Activated CD8-positive, alpha-beta memory T cell treated with anti-CD3 and anti-CD28 coated beads, Interleukin-2, amount 10 ng/mL, durations not matched to agents 7 days and 5 days (primary cell): ENCODE measurements around the gene CMC1. TPM values are rescaled to one million over a fixed set of nuclear protein-coding genes. Genes with fewer than 3 reads are reported as not detected.

Experiments
- ATAC-seq: fragments of 150-1000 bp; cut with Tn5 transposase; one replicate; pipeline ENCODE4 v1.10.0; 2021; ENCODE audit warnings: moderate library complexity
- CTCF ChIA-PET: fragments of 350-600 bp; sonication (Branson Sonifier 250); formaldehyde crosslinking; loops from one replicate; lab custom pipeline; 2021; ENCODE audit warnings: antibody characterized with exemption; lab: Charles Lee
- DNase-seq: peaks from one replicate; pipeline ENCODE4 v3.0.0-alpha.2; 2020
- H3K27ac Mint-ChIP-seq: one replicate; pipeline ENCODE4 v1.8.0; 2021; ENCODE audit warnings: mild to moderate bottlenecking, mixed read lengths
- H3K27me3 Mint-ChIP-seq: one replicate; pipeline ENCODE4 v1.8.0; 2021; ENCODE audit warnings: mixed read lengths
- H3K36me3 Mint-ChIP-seq: one replicate; pipeline ENCODE4 v1.8.0; 2021; ENCODE audit warnings: mild to moderate bottlenecking, mixed read lengths
- H3K4me1 Mint-ChIP-seq: one replicate; pipeline ENCODE4 v1.8.0; 2021; ENCODE audit warnings: mixed read lengths
- H3K4me3 Mint-ChIP-seq: one replicate; pipeline ENCODE4 v1.8.0; 2021; ENCODE audit warnings: mild to moderate bottlenecking, moderate library complexity, mixed read lengths
- H3K9me3 Mint-ChIP-seq: one replicate; pipeline ENCODE4 v1.8.0; 2022; ENCODE audit warnings: low read depth, mixed read lengths
- total RNA-seq, 2 experiments: library from RNA; stranded (reverse); gene quantifications; one replicate each; pipeline ENCODE4 v1.2.3, GENCODE V29; 2021

The CMC1 gene
- total RNA-seq, 2 experiments from 2014 or later, result 22.5 to 23.7 TPM

DNA sequence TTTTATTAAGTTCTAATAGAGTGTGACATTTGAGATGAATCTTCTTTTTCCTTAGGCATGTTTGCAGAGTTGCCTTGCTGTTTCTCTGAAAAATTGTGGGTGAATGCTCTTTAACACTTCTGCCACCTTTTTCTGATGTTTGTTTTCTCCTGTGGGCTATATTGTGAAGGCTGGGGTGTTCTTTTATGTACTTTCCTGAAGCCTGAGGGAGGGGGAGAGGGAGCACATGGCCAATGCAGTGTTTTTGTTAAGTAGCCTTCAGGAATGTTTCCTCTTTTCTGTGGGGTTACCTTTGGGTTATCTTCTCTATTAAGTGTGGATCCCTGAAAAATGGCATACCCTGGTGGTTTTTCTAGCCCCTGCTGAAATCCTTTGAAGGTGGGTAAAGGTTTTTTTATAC lies 50.2 kb downstream of the CMC1 start:
- Mint-ChIP-seq H3K4me1 (peaks cover 19% of the 10 kb centered on the region), H3K27ac (no peak overlapping the region), H3K4me3 (no peak overlapping the region), H3K9me3 (no peaks in the 10 kb centered on the region), H3K27me3 (no peaks in the 10 kb centered on the region), H3K36me3 (peaks cover 23% of the 10 kb centered on the region)
- CTCF ChIA-PET, result interaction anchor here (1.0 to 1.3 kb wide), 2 partner anchors 570 to 579 kb away, joined by 4 to 5 read pairs; partner anchors contain the start of gene EOMES
- DNase-seq (no peak), ATAC-seq (no peak)

DNA sequence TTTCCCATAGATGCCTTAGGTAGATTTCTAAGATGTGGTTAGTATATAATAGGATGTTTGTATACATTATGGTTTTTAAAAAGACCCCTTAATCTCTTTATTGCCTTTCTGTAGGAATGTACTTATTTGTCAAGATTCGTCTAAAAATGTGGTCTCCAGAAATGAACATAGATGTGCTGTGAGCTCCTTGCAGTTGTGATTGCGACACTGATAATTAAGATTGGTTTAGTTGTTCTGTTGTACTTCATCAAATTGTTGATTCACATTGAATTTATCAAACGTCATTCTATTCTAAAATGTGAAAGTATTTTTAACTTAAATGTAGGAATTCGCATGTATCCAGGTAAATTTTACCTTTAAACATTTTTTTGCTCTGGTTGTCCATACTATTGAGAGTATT lies 51.2 kb downstream of the CMC1 start:
- ATAC-seq, result no peak
- Mint-ChIP-seq H3K4me3 (peak overlapping the region; percentile 20), H3K36me3 (peaks cover 26% of the 10 kb centered on the region), H3K27me3 (no peaks in the 10 kb centered on the region), H3K4me1 (peaks cover 17% of the 10 kb centered on the region), H3K27ac (no peak overlapping the region), H3K9me3 (no peaks in the 10 kb centered on the region)
- CTCF ChIA-PET, result interaction anchor here (1.0 to 1.3 kb wide), 3 partner anchors 56 to 580 kb away, joined by 3 to 5 read pairs (median 4); partner anchors contain the start of genes AZI2, EOMES and ZCWPW2
- DNase-seq, result no peak

DNA sequence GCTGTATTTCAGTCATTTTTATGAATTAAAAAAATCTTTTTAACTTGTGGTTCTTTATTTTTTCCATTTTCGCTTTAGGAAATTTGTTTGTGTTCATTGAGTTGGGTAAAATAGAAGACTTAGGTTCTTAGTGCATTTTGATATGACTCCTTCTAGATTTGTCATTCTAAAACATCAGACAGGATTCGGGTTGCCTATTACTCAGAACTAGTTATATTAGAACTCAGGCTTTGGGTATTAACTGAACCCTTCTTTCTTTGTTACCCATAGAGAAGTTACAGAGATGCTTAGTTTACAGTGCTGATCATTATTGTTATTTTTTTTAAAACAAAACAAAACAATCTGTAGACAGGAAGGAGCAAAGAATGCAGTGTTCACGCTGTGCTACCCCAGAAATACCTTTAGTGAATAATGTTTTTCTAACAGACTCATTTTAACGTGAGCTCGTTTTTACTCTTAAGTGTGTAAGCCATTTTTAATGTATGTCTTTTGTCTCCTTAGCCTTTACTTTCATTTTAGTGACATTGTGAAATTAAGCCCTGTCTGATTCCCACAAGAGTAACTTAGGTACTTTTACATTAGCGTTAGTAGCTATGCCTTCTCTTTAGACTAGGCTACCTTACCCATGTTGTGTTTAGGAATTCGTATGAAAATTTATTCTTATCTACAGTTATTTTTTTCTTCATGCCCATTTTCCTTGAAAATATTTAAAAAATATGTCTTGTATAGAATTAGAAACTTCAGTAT lies 53.4 kb downstream of the CMC1 start:
- no peaks in the 10 kb centered on the region for H3K9me3 Mint-ChIP-seq
- CTCF ChIA-PET, result interaction anchor here (0.7 to 1.5 kb wide), 3 partner anchors 572 to 583 kb away, joined by 3 to 7 read pairs (median 4); partner anchors contain the start of gene EOMES
- ATAC-seq (peak; percentile 20), DNase-seq (no peak)
- peak overlapping the region; percentile 78 for H3K27ac Mint-ChIP-seq
- peak overlapping the region; percentile 33 for H3K4me3 Mint-ChIP-seq
- peaks cover 26% of the 10 kb centered on the region for H3K36me3 Mint-ChIP-seq
- H3K27me3 Mint-ChIP-seq, result no peaks in the 10 kb centered on the region
- peaks cover 17% of the 10 kb centered on the region for H3K4me1 Mint-ChIP-seq

DNA sequence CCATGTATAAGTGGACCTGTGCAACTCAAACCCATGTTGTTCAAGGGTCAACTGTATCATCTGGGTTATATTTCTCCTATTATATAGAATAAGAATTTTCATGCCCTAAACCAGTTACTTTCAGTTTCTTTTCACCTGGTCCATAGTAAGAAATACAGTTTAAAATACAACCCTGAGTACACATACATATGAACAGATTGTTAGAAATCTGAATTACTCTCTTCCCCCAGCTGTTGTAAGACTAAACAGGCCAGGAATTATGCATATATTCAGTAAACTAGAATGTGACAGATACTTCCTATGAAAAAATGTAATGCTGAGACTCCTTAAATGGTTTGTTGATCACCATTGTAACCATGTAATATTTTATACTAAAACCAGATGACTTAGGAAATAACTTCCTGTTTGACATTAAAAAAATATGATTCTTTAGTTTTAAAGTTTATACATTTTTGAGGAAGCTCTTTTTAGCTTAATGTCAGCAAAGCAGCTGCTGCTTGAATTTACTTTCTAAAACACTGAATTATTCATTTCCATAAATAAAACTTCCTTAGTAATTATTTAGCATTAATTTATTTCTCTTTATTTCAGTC lies 54.6 kb downstream of the CMC1 start:
- ATAC-seq (peak; percentile 60), DNase-seq (no peak)
- Mint-ChIP-seq H3K27me3 (no peaks in the 10 kb centered on the region), H3K27ac (peak overlapping the region; percentile 78), H3K4me3 (peak overlapping the region; percentile 59), H3K9me3 (no peaks in the 10 kb centered on the region), H3K36me3 (peaks cover 18% of the 10 kb centered on the region), H3K4me1 (peaks cover 19% of the 10 kb centered on the region)
- CTCF ChIA-PET, result interaction anchor here (0.8 to 2.2 kb wide), 3 partner anchors 9 to 583 kb away, joined by 3 to 8 read pairs (median 3); no protein-coding TSS in a partner anchor

DNA sequence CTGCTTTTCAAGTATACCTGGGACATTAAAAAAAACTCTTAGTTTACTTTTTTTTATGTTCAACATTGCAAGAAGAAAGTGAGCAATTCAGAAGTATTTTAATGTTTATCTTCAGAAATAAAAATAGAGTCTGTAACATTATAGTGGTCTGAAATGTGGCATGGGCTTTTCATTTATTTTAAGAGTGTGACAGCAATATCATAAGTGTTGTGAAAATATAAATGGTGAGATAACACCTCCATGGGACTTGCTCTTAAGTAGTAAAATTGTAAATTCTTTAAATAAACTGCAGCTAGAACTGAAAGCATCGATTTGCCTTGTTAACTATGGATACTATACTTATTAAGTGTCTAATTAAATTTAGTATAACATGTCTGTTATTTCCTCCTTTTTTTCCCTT lies 58.3 kb downstream of the CMC1 start:
- no peak overlapping the region for H3K27ac Mint-ChIP-seq
- H3K4me3 Mint-ChIP-seq, result no peak overlapping the region
- CTCF ChIA-PET, result no interaction called here
- H3K4me1 Mint-ChIP-seq, result peaks cover 12% of the 10 kb centered on the region
- no peaks in the 10 kb centered on the region for H3K27me3 Mint-ChIP-seq
- DNase-seq (no peak), ATAC-seq (no peak)
- H3K36me3 Mint-ChIP-seq, result peaks cover 9% of the 10 kb centered on the region
- H3K9me3 Mint-ChIP-seq, result no peaks in the 10 kb centered on the region

DNA sequence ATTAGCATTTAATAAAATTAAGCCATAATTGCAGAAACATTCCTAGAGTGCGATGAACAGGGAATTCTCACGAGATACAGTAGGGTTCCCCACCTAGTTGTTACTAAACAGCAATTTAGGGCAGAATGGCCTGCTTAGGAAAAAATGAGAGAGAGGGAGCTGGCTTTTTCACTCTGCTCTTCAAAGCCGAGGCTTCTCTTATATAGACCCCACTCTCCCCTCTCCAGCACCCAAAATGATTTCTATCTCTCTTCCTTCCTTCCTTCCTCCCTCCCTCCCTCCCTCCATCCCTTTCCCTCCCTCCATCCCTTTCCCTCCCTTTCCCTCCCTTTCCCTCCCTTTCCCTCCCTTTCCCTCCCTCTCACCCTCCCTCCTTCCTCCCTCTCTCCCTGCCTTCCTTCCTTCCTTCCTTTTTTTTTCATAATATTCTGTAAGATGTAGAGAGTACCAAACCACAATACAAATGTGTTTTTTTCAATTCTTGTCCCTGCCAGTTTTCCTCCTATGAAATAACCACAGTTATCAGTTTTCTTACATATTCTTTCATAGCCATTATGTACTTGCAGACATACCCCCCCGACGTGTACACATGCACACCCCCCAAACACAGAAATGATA lies 59.0 kb downstream of the CMC1 start:
- DNase-seq (no peak), ATAC-seq (no peak)
- no peak overlapping the region for H3K4me3 Mint-ChIP-seq
- peaks cover 14% of the 10 kb centered on the region for H3K36me3 Mint-ChIP-seq
- no peaks in the 10 kb centered on the region for H3K27me3 Mint-ChIP-seq
- no peaks in the 10 kb centered on the region for H3K9me3 Mint-ChIP-seq
- CTCF ChIA-PET, result no interaction called here
- no peak overlapping the region for H3K27ac Mint-ChIP-seq
- H3K4me1 Mint-ChIP-seq, result peaks cover 7% of the 10 kb centered on the region

DNA sequence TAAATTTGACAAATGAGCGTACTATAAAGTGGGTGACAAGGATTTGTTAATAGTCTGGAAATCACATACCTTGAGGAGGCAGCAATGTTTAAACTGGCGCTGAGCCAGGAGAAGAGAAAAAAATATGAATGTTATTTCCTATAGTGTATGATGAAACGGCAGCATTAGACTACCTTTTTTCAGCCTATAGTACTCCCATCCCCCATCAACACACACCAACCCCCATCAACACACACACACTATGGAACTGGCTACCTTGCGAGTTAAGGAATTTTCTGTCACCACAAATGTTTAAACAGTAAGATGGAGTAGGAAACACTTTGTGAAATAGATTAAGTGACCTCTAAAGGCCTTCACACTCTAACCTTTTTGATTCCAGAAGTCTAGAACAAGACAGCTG lies 60.3 kb downstream of the CMC1 start:
- Mint-ChIP-seq H3K4me1 (peaks cover 7% of the 10 kb centered on the region), H3K27ac (no peak overlapping the region), H3K36me3 (peaks cover 21% of the 10 kb centered on the region), H3K27me3 (no peaks in the 10 kb centered on the region), H3K9me3 (no peaks in the 10 kb centered on the region), H3K4me3 (no peak overlapping the region)
- DNase-seq, result no peak
- no peak for ATAC-seq
- CTCF ChIA-PET, result no interaction called here

DNA sequence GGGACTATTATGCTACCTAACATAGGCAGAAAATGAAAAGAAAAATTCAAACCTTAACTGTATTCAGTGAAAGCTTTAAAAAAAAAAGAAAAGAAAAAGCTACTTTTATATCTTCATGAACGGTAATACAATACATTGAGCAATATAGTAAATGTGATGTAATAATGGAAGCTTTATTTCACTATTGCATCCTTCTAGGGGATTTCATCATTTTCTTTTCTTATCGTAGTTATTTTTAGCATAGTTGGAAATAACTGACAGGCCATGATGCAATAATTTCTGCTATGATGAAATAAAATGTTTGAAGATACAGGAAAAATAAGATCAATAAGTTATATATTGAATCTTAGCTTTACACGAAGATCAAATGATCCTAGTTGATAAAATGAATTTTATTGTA lies 66.8 kb downstream of the CMC1 start:
- H3K27me3 Mint-ChIP-seq, result no peaks in the 10 kb centered on the region
- no peaks in the 10 kb centered on the region for H3K9me3 Mint-ChIP-seq
- H3K36me3 Mint-ChIP-seq, result peaks cover 32% of the 10 kb centered on the region
- H3K4me3 Mint-ChIP-seq, result no peak overlapping the region
- no peak for DNase-seq
- no peak overlapping the region for H3K27ac Mint-ChIP-seq
- CTCF ChIA-PET, result interaction anchor here (0.8 to 1.4 kb wide), 3 partner anchors 9 to 596 kb away, joined by 3 to 4 read pairs (median 4); no protein-coding TSS in a partner anchor
- peaks cover 13% of the 10 kb centered on the region for H3K4me1 Mint-ChIP-seq
- ATAC-seq, result no peak

DNA sequence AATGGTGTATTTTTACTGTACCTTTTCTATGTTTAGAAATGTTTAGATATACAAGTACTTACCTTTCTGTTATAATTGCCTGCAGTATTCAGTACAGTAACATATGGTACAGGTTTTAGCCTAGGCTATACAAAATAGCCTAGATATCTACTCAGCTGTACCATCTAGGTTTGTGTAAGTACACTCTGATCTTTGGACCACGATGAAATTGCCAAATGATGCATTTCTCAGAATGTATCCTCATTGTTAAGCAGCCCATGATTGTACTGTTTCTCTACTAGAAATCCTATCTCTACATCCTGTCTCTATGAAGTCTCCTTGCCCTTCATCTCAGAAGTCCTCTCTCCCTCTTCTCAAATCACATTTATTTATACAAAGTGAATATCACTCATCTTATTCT lies 74.3 kb downstream of the CMC1 start:
- Mint-ChIP-seq H3K4me3 (no peak overlapping the region), H3K27ac (no peak overlapping the region), H3K4me1 (peaks cover 15% of the 10 kb centered on the region), H3K36me3 (peaks cover 16% of the 10 kb centered on the region), H3K9me3 (no peaks in the 10 kb centered on the region), H3K27me3 (no peaks in the 10 kb centered on the region)
- no peak for DNase-seq
- no peak for ATAC-seq
- CTCF ChIA-PET, result no interaction called here

DNA sequence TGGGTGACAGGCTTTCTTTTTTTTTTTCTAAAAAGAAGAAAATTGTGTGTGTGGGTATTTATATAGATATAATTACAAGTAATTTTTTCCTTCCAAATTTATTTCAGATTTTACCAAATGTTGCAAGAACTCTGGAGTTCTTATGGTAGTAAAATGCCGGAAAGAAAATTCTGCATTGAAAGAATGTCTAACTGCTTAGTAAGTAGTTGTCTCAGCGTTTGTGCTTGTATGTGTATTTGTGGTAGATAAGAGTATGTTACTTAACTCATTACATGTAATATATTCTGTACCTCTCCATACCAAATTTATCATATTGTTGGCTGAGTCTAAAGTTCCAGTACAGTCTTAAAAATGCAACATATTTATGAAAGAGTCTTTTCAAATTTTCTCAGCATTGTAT lies 74.8 kb downstream of the CMC1 start:
- no peaks in the 10 kb centered on the region for H3K27me3 Mint-ChIP-seq
- H3K4me1 Mint-ChIP-seq, result peaks cover 21% of the 10 kb centered on the region
- H3K9me3 Mint-ChIP-seq, result no peaks in the 10 kb centered on the region
- peaks cover 21% of the 10 kb centered on the region for H3K36me3 Mint-ChIP-seq
- ATAC-seq, result no peak
- CTCF ChIA-PET, result no interaction called here
- H3K4me3 Mint-ChIP-seq, result no peak overlapping the region
- DNase-seq, result no peak
- no peak overlapping the region for H3K27ac Mint-ChIP-seq

DNA sequence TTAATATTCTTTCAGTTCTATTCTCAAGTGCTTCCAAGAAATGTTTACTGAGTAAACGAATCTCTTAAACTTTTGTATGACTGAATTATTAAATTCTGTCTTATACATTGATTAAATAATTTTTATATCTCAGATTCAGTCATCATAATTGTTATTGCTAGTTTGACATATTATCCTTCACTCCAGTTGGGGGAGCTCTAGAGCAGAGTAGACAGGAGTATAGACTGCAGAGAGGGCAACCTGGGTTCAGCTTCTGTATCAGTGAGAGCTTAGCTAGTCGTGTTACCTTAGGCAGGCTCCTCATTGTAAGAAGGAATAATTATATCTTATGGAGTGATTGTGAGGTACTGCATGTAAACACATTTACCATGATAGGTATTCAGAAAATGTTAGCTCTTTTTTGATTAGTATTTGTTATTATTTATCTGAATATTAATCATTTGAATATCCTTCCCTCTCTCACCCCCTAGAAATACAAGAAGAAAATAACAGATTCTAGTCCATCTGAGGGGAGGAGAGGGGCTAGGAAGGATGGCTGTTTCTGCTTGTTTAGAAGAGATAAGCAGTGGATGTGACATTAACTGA lies 76.1 kb downstream of the CMC1 start:
- Mint-ChIP-seq H3K9me3 (no peaks in the 10 kb centered on the region), H3K4me3 (no peak overlapping the region), H3K27ac (no peak overlapping the region), H3K27me3 (no peaks in the 10 kb centered on the region), H3K4me1 (peaks cover 27% of the 10 kb centered on the region), H3K36me3 (peaks cover 27% of the 10 kb centered on the region)
- DNase-seq (peak; percentile 50), ATAC-seq (peak; percentile 98)
- CTCF ChIA-PET, result interaction anchor here (0.7 to 1.7 kb wide), 14 partner anchors 9 to 605 kb away, joined by 3 to 15 read pairs (median 5); partner anchors contain the start of genes AZI2, EOMES and ZCWPW2

DNA sequence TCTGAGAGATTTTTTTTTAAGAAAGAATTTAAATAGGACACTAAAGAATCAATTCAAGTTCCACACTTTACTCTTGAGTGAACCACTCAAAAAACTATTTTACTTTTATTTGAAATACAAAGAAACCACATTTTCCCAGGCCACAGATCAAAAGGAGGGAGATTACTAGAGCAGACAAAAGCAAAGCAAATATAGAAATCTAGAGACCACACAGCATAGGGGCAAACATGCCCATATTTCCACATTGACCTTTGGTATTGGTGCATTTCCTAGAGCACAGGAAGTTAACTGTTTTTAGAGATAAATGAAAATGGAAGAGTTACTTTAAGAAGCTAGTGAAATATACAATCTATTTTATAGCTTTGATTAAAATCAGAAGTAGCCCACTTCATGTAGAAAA lies 79.6 kb downstream of the CMC1 start:
- Mint-ChIP-seq H3K4me1 (peaks cover 37% of the 10 kb centered on the region), H3K9me3 (no peaks in the 10 kb centered on the region), H3K27ac (peak overlapping the region; percentile 51), H3K36me3 (peaks cover 50% of the 10 kb centered on the region), H3K27me3 (no peaks in the 10 kb centered on the region), H3K4me3 (no peak overlapping the region)
- ATAC-seq (no peak), DNase-seq (no peak)
- CTCF ChIA-PET, result interaction anchor here (2.4 to 3.7 kb wide), 2 partner anchors 15 to 609 kb away, joined by 6 to 18 read pairs; no protein-coding TSS in a partner anchor

DNA sequence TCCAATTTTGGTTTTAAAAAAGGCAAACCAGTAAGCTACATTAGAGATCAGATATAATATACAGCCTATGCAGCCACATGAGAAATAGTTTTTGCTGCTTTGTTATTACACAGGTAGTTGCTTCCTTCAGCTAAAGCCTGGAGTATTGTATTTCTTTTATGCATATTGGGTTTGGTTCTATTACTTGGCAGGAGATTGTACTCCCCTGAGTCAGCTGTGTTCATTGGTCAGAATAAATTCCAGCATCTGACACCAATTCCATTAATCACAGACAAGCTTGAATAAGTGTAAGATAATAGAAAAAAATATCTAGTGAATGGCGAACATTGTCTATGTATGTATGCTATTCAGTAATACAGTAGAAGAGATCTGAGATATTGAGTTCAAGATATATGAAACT lies 81.0 kb downstream of the CMC1 start:
- Mint-ChIP-seq H3K36me3 (peaks cover 50% of the 10 kb centered on the region), H3K27ac (no peak overlapping the region), H3K9me3 (no peaks in the 10 kb centered on the region), H3K4me1 (peaks cover 49% of the 10 kb centered on the region), H3K27me3 (no peaks in the 10 kb centered on the region), H3K4me3 (no peak overlapping the region)
- DNase-seq (no peak), ATAC-seq (no peak)
- CTCF ChIA-PET, result interaction anchor here (0.7 to 3.7 kb wide), 3 partner anchors 26 to 835 kb away, joined by 3 to 18 read pairs (median 3); partner anchors contain the start of genes AZI2 and ZCWPW2
